HuH-7.5 (cell line): ENCODE measurements around the gene IFITM2.
"Not testable (repeated sequence)": the region's sequence is repeated elsewhere in the genome, so short reads cannot be mapped to it uniquely, and the experiment has no call there.

Experiments
- DNase-seq: peaks from one replicate; pipeline ENCODE4 v3.0.0; 2011; ENCODE audit warnings: low spot score

The IFITM2 gene

DNA sequence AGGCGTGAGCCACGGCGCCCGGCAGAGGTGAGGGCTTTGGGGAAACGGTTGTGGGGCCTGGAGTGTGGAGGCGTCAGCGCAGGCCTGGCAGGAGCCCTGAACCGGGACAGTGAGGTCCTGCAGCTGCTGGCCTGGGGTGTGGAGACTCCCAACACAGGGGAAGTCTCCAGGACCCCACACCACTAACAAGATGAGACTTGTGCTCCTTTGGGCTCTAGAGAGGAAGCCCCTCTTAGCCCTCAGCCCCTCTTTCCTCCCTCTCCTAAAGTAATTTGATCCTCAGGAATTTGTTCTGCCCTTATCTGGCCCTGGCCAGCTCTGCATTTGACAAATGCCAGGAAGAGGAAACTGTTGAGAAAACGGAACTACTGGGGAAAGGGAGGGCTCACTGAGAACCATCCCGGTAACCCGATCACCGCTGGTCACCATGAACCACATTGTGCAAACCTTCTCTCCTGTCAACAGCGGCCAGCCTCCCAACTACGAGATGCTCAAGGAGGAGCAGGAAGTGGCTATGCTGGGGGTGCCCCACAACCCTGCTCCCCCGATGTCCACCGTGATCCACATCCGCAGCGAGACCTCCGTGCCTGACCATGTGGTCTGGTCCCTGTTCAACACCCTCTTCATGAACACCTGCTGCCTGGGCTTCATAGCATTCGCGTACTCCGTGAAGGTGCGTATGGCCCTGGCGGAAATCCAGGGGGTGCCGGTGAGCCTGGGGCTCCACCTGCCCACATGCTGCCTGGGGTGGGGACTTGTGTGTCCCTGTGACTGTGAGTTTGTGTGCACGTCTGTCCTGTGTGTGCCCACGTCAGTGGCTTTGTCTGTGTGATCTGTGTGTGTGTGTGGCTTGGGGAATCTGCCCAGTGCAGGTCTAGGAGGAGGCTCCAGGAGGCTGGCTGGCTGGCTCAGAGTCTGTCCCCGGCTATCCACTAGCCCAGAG, at the start of gene IFITM2:
IFITM2 (plus strand) TSS at position 51 of the 943 bp plus-strand sequence; CDS start at position 428, 377 bp downstream.
- not testable (repeated sequence) for DNase-seq

GRCh38 chr11:259413-259812, 48.2 kb upstream of the IFITM2 start:
- no peak for DNase-seq

DNA sequence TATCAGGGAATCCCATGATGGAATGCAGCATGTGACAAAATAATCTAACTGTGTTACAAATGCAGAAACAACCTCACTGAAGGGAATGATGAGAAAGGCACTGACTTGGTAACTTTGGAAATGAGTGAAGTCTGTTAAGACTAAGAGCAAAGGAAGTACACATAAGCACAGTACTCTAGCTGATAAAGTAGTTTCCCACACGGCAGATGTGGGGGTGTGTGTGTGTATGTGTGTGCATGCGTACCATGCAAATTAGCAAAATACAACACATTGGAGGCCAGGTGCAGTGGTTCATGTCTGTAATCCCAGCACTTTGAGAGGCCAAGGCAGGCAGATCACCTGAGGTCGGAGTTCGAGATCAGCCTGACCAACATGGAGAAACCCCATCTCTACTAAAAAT, 46.0 kb upstream of the IFITM2 start:
- no peak for DNase-seq

DNA sequence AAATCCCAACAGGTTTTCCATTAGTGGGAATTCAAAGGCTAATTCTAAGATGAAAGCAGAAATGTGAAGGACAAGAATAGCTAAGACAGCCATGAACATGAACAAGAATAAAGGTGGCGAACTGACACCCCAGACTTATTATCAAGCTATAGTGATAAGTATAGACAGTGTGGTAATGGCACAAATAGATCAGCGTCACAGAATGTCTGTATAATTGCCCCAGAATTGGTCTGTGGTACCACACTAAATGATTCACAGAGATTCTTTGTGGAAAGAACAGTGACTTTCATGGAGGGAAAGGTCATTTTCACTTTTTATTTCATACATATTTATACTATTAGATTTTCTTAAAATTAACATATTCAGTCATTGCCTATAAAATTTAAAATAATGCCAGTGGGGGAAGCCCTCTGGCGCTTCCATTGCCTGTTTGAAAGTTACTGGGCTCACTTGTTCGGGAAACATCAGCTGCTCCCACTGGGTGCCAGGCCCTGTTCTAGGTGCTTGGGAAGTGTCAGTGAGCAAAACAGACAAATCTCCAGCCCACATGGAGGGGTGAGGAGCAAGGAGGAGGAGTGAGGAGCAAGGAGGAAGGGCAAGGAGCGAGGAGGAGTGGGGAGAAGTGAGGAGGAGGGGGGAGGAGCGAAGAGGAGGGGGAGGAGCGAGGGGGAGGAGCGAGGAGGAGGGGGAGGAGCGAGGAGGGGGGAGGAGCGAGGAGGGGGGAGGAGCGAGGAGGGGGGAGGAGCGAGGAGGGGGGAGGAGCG, 40.8 kb upstream of the IFITM2 start:
- DNase-seq: no peak

DNA sequence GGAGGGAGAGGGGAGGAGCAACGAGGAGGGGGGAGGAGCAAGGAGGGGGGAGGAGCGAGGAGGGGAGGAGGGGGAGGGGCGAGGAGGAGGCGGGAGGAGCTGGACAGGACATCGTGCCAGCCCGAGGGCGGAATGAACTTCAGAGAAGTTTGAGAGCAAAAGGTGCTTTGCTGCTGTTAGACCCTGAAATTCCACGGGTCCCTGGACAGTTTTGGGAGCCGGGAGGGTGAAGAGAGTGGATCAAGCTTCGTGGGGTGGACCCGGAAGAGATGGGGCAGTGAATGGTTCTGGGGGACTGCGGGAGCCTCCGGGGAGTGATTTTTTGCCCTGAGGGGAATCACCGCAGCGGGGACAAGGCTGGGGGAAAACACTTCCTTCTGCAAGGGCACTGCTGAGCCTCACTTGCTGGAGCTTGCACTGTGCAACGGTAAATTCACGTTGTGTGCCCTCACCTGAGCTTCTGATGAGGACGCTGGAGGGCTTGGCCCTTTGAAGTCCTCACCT, 40.1 kb upstream of the IFITM2 start:
- DNase-seq: no peak

GRCh38 chr11:268716-269145, 38.9 kb upstream of the IFITM2 start:
- not testable (repeated sequence) for DNase-seq

DNA sequence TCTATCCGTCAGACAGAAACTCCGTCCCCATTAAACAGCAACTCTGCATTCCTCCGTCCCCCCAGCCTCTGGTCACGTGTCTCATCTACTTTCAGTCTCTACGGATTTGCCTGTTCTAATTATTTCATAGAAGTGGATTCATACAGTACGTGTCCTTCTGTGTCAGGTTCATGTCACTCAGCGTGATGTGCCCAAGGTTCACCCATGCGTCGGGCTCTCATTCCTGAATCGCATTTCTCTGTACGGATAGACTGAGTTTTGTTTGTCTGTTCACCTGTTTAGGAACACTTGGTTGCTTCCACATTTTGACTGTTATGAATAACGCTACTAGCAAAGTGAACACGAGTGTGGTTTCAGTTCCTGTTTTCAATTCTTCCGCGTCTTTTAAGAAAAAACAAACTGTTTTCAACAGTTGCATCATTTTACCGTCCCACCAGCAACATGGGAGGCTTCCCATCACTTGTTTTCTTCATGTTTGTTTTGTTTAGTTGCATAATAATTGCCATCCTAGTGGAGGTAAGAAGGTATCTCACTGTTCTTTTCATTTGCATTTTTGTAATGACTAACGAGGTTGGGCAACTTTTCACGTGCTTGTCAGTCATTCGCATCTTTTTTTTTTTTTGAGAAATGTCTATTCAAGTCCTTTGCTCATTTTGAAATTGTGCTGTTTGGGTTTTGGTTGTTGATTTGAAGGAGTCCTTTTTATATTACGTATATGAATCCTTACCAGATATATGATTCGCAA, 38.3 kb upstream of the IFITM2 start:
- no peak for DNase-seq

DNA sequence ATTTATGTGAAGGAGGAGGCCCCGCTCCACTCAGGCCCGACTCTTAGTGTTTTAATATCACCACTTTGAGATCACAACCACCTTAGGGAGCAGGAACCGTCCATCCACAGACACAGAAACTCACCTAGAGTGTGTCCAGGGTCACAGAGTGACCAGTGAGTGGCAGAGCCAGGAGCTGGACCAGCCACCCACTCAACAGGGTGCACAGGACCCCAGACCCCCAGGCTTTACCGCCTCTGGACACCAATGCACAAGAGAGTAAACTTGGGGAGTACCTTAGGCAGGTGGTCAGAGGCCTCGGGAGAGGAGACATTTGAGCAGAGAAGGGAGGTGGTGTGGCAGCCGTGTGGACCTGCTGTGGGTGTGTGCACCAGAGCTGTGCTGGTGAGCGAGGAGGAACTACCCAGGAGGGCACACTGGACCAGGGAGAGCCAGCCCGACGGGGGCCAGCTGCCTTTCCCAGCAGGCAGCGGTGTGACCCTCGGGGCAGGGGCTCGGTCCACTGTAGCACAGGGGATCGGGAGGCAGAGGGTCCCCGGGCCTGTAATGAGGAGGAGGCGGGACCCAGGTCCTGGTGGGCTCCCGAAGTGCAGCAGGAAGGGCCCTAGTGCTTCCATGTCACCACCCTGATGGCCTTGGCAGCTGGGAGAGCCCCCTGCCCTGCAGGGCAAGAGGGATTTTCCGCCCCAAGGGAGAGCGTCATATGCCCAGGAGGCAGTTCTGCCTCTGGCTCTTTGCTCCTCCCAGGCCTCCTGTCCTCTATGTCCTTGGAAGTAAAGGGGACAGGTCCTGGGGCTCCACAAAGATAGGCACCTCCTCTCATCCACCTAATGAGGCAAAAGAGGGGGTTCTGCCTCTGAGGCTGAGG, 36.9 kb upstream of the IFITM2 start:
- no peak for DNase-seq

DNA sequence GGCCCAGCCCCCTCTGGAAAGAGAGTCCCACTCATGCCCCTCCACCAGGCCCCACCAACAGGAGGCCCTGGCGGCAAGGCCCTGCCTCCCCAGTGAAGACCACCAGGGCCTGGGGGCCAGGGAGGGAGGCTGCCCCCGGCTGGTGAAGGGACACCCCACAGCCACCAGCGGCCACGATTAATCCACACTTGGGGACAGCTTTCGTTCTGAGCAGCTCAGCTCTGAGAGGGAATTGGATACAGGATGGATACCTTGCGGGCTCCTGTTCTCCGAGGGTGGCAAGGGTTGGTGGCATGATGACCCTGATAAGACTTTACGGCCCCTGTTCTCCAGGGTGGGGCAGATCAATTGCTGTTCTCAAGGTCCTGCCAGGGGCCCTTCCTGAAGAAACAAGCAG, 36.3 kb upstream of the IFITM2 start:
- no peak for DNase-seq

GRCh38 chr11:272195-272930, 35.3 kb upstream of the IFITM2 start:
- DNase-seq: no peak

DNA sequence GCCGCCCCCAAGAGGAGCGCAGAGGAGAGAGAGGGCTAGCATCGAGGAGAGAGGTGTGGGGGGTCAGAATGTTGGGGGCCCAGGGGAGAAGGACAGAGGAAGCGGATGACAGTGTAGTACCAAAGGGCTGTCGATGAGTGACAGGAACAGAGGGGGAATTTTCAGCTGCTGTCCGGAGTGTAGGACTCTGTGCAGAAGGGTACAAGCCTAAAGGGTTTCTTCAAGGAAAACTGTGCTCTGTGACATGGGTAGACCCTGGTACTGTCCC, 34.8 kb upstream of the IFITM2 start:
- no peak for DNase-seq

DNA sequence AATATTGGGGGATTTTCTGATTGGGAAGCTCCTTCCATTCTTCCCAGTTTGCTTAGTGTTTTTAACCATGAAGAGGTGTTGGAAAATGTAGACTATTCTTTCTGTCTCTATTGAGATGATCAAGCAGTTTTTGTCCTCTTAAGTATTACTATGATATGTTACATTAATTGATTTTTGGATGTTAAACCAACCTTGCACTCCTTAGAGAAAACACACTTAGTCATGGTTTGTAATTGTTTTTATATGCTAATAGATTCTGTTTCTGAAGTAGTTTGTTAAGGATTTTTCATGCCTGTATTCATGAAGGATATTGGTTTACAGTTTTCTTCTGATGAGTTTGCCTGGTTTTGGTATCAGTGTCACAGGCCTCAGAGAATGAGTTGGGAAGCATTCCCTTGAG, 31.4 kb upstream of the IFITM2 start:
- DNase-seq: no peak

DNA sequence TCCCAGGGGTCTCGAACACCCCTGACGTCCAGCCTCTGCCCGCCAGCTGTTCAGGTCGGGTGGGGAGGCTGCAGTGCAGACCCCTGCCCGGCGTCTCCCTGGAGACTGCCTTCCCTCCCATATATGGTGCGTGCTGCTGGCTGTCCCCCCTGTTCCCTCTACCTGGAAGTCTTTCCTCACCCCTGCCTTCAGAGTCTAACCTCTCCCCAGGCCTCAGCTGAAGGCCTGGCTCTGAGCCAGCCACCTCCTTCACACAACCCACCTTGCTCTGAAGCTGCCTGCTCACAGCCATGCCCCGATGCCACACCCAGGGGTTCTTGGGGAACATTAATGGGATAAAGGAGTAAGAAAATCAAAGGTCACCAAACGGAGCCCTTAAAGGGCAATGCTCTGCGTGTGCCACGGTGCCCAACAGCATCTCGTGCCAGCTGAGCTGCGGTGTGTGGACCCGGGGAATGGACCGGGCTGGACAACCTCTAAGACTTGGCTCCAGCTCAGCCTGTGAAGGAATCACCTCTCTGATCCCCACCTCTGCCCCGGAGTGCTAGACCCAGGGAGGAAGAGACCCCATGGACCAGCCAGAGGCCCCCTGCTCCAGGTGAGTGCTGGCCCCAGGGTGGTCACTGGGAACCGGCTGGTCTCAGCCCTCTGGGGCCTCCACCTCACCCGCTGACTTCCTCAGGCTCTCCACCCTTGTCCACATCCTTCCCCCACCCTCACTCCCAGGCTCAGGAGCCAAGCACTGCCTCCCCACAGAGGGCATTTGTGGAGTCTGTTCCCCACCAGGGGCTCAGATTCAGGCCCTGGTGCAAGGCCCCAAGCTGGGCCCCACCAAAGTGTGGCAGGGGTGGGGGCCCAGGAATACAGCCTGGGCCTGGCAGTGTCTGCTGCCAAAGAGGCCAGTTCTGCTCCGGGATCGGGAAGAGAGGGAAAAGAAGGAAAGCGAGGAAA, 29.3 kb upstream of the IFITM2 start, which contains the start of gene NLRP6:
NLRP6 (plus strand) TSS at position 407 of the 951 bp plus-strand sequence; CDS start at position 570, 163 bp downstream.
- no peak for DNase-seq

DNA sequence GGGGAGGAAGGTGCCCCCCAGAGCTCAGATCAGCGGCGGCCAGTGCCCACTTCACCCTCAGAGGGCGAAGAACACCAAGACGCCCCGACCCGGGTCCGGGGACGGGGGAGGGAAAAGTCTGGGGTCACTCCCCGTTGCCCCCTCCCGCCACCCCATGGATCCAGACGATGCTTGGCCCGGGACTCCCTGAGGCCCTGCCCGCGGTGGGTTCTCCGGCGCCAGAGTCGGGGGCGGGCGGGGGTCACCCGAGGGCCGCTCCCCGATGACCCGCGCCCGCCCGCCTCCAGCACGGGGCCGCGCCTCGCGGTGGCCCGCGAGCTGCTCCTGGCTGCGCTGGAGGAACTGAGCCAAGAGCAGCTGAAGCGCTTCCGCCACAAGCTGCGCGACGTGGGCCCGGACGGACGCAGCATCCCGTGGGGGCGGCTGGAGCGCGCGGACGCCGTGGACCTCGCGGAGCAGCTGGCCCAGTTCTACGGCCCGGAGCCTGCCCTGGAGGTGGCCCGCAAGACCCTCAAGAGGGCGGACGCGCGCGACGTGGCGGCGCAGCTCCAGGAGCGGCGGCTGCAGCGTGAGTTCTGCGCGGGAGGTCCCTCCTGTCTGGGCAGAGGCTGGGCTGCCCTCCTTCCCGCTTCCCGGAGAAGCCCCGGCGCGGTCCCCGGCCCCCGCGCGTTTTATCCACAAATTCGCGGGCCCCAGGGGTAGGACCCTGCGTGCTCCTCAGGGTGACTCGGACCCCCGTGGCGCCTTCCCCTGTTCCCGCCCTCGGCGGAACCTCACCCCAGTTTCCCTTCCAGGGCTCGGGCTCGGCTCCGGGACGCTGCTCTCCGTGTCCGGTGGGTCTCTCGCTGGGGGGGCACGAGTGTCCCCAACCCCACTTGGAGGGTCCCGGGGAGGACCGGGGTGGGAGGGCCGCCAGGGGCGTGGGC, 28.3 kb upstream of the IFITM2 start:
- DNase-seq: no peak

GRCh38 chr11:279966-280705, 27.5 kb upstream of the IFITM2 start:
- DNase-seq: no peak

- no peak for DNase-seq
These were observed 26.7 kb upstream of the IFITM2 start for GRCh38 chr11:280706-281485.
